Activated T-helper 1 cell treated with anti-CD3 and anti-CD28 coated beads, Interleukin-12 subunit alpha, Interleukin-12 subunit beta, Interleukin-2, Interleukin-4 antibody, amounts not matched to agents 30 ng/mL and 10 ng/mL and 1 ng/mL, durations not matched to agents 14 hours and 24 hours and 36 hours (primary cell): ENCODE results near the gene GALNT7. TPM values are rescaled to one million over a fixed set of nuclear protein-coding genes. Genes with fewer than 3 reads are reported as not detected.
A peak's percentile ranks its signal among the peaks of the same experiment; 100 is the strongest.

Experiments
- DNase-seq: peaks from one replicate; pipeline ENCODE4 v3.0.0; 2021; ENCODE audit warnings: low spot score
- H3K27ac Mint-ChIP-seq: one replicate; pipeline ENCODE4 v1.8.0; 2021; ENCODE audit warnings: mild to moderate bottlenecking, mixed read lengths
- H3K27me3 Mint-ChIP-seq: one replicate; pipeline ENCODE4 v1.8.0; 2022; ENCODE audit warnings: mild to moderate bottlenecking, moderate library complexity, mixed read lengths; ENCODE audit not compliant: insufficient read depth
- H3K36me3 Mint-ChIP-seq: one replicate; pipeline ENCODE4 v1.8.0; 2021; ENCODE audit warnings: low read depth, mixed read lengths
- H3K4me1 Mint-ChIP-seq: one replicate; pipeline ENCODE4 v1.8.0; 2021; ENCODE audit warnings: low read depth, mixed read lengths
- H3K4me3 Mint-ChIP-seq: one replicate; pipeline ENCODE4 v1.8.0; 2021; ENCODE audit warnings: mild to moderate bottlenecking, moderate library complexity, mixed read lengths
- H3K9me3 Mint-ChIP-seq: one replicate; pipeline ENCODE4 v1.8.0; 2021; ENCODE audit warnings: mixed read lengths
- intact Hi-C: fragments of 100-400 bp; cut with micrococcal nuclease; formaldehyde crosslinking; loops from one replicate; pipeline ENCODE4 v1.15.1; 2024
- total RNA-seq: library from RNA; stranded (reverse); gene quantifications from 2 replicates; pipeline ENCODE4 v1.2.3, GENCODE V29; 2022

Gene GALNT7
- total RNA-seq, 1 donor from 2014 or later = 30.5 TPM

DNA sequence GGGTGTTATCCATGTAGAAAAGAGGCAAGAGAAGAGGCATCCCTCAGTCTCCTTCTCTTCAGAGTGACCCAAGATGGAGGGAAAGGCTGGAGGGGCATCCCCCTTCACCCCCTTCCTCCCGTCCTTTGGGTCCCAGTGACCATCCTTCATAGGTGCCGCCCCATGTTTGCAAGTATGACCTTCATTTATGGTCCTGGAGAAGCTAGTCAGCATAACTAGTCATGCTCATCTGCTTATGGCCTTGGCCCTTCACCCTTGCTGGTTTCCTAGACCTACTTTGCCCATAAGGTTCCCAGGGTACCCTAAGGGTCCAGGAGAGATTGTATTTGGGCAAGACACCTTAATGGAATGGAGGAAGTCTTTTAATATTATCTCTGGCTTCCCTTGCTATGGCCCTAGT lies 118.9 kb downstream of the GALNT7 start:
- intact Hi-C loops = no loop called here
- H3K36me3 Mint-ChIP-seq = no peaks in the 10 kb centered on the region

DNA sequence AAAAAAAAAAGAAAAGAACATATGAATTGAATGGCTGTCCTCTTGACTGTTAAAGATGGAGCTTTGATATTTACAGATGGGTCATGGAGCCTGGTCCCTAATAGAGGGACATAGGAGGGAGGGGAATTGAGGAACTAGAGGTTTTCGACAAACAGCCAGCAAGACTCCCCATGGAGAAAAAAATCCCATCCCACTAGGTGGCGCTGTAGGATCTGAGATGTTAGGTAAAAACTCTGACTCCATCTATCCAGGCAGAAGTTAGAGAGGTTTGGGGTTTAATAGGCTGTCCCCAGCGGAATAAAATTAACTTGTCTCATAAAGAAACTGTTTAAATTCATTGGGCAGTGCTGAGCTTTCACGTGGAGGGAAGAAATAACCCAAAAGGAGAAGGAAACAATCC lies 119.7 kb downstream of the GALNT7 start:
- intact Hi-C loops = loop anchor here (1.0 kb wide), 3 partner anchors 30 to 206 kb away; no protein-coding TSS in a partner anchor
- DNase-seq = peak; percentile 62
- Mint-ChIP-seq H3K4me3 (no peak overlapping the region), H3K27ac (peak overlapping the region; percentile 67), H3K27me3 (no peaks in the 10 kb centered on the region), H3K4me1 (peaks cover 17% of the 10 kb centered on the region), H3K36me3 (no peaks in the 10 kb centered on the region), H3K9me3 (peaks cover 4% of the 10 kb centered on the region)

More for the DNA sequence above, 118.9 kb downstream of the GALNT7 start:
- Mint-ChIP-seq H3K27me3 (no peaks in the 10 kb centered on the region), H3K4me3 (no peak overlapping the region), H3K4me1 (peaks cover 17% of the 10 kb centered on the region), H3K27ac (no peak overlapping the region), H3K9me3 (peaks cover 4% of the 10 kb centered on the region)
- no peak for DNase-seq

DNA sequence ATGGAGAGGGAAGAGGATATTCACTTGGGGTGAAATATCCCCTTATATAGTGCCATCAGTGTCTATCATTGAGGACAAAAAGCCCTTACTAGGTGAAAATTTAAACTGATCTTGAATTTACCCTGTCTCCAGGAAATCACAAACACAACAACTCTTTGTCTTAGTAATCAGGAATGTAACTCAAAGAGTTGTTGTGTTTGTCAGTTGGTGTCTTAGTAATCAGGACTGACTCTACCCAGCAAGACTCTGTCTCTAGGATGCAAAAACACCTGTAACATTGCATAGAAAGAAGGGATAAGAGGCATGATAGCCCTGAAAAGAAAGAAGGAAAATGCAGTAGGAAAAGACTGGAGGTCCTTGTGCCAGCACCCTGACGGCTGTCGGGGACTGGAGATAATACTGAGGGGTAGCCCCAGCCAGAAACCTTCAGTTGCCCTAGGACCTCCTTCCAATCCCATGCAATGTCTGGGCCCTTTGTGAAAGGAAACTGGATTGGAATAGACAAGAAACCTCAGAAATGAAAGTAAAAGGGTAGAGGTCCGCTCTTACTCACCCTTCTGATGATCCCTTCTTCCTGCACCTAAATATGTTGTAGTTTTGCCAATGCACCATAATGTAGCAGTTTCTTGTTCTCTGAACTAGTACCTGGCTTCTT lies 120.2 kb downstream of the GALNT7 start:
- Mint-ChIP-seq H3K4me3 (peak overlapping the region; percentile 57), H3K4me1 (peaks cover 17% of the 10 kb centered on the region), H3K27ac (peak overlapping the region; percentile 67), H3K27me3 (no peaks in the 10 kb centered on the region), H3K9me3 (peaks cover 4% of the 10 kb centered on the region), H3K36me3 (no peaks in the 10 kb centered on the region)
- intact Hi-C loops = loop anchor here (1.0 kb wide), 3 partner anchors 29 to 205 kb away; no protein-coding TSS in a partner anchor
- no peak for DNase-seq

DNA sequence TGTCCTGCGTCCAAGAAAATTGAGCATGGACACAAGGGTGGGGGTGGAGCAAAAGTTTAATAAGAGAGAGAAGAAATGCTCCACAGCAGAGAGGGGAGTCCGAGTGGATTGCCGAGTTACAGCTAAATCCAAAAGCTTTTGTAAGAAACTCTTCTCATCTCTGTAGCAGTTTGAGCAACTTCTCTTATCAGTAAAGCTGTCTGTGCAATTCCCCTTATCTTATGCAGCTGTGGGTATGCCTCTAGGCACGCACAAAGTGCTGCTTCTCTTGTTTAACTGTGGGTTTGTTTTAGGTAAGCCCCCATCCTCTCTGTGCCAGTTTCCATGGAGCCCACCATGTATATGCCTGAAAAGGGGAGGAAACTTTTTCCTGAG lies 120.7 kb downstream of the GALNT7 start:
- intact Hi-C loops = no loop called here
- Mint-ChIP-seq H3K4me1 (peaks cover 17% of the 10 kb centered on the region), H3K36me3 (no peaks in the 10 kb centered on the region), H3K4me3 (peak overlapping the region; percentile 57), H3K27me3 (no peaks in the 10 kb centered on the region), H3K27ac (no peak overlapping the region), H3K9me3 (peaks cover 4% of the 10 kb centered on the region)
- no peak for DNase-seq

DNA sequence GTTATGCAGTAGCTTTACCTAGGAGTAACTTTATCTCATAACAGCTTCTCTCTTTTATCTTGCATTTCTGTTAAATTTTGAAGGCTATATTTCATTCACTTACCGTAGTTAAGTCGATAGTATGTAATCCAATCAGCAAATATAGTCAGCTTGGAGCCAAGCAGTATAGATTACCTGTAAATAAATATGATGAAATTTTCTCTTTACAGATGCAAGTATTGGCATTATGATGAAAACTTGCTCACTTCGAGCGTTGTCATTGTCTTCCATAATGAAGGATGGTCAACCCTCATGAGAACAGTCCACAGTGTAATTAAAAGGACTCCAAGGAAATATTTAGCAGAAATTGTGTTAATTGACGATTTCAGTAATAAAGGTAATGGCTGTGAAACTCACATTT lies 123.3 kb downstream of the GALNT7 start:
- intact Hi-C loops = no loop called here
- H3K27me3 Mint-ChIP-seq = no peaks in the 10 kb centered on the region
- no peak overlapping the region for H3K27ac Mint-ChIP-seq
- DNase-seq = no peak
- peaks cover 17% of the 10 kb centered on the region for H3K4me1 Mint-ChIP-seq
- H3K36me3 Mint-ChIP-seq = no peaks in the 10 kb centered on the region
- no peaks in the 10 kb centered on the region for H3K9me3 Mint-ChIP-seq
- H3K4me3 Mint-ChIP-seq = no peak overlapping the region

DNA sequence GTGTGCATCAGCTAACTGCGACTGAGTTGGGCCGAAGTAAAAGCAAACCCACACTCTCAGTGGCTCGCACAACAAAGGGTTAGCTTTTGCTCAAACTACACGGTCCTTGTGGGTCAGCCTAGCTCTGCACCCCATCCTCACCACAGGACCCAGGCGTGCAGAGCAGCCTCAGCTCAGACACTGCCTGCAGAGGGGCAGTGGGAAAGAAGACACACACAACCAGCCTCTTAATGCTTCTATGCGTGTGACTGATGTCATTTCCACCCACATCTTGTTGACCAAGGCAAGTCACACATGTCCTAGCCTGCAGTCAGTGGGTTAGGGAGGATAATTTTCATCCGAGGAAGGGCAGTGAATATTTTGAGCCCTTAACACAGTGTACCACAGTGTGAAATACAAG lies 125.1 kb downstream of the GALNT7 start:
- no peaks in the 10 kb centered on the region for H3K36me3 Mint-ChIP-seq
- intact Hi-C loops = no loop called here
- H3K27ac Mint-ChIP-seq = no peak overlapping the region
- no peak for DNase-seq
- peaks cover 12% of the 10 kb centered on the region for H3K4me1 Mint-ChIP-seq
- no peak overlapping the region for H3K4me3 Mint-ChIP-seq
- H3K27me3 Mint-ChIP-seq = no peaks in the 10 kb centered on the region
- no peaks in the 10 kb centered on the region for H3K9me3 Mint-ChIP-seq

DNA sequence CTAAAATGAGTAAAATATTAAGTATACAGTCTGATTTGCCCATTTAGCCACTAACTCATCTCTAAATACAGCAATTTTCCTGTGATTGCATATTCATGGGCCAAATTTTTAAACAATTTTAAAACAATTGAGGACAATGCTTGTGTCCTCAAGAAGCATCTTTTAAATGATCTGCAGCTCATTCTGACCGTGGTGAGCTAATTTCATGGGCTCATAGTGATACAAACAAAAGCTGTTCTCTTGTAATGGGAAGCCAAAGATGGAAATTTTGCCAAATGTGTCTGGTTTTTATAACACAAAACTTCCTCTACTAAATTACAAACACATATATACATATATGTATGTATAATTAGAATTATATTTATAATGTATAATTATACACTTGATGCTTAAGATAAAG lies 125.8 kb downstream of the GALNT7 start:
- Mint-ChIP-seq H3K4me3 (no peak overlapping the region), H3K27ac (no peak overlapping the region), H3K9me3 (no peaks in the 10 kb centered on the region), H3K27me3 (no peaks in the 10 kb centered on the region), H3K36me3 (no peaks in the 10 kb centered on the region), H3K4me1 (peaks cover 4% of the 10 kb centered on the region)
- DNase-seq = no peak
- intact Hi-C loops = no loop called here

DNA sequence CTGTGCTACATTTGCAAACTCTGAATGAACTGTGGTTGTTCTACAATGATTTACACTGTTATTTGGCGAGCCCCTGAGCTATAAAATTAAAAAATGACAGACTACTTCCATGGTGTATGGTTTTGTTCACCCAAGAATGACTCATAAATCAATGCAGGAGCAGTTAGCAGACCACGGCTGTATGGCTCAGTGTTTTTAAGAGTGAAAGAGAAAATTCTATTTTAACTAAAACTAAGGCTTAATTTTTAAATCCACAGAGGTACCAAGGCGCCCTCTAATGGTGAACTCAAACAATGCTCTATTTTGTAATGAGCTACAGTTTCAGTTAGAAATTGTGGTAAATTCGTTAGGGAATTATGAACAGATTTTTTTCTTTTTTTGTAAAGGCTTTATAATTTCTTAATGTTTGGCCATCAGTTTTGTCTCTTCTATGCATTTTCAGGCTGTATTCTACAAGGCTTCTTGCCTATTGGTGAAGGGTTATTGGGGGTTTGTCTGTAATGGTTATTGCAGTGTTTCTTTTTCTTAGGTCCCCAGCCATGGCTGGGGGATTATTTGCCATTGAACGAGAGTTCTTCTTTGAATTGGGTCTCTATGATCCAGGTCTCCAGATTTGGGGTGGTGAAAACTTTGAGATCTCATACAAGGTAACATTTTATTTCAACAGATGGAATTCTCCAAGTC lies 133.0 kb downstream of the GALNT7 start:
- Mint-ChIP-seq H3K27ac (no peak overlapping the region), H3K9me3 (no peaks in the 10 kb centered on the region), H3K4me3 (no peak overlapping the region), H3K4me1 (no peaks in the 10 kb centered on the region), H3K27me3 (no peaks in the 10 kb centered on the region), H3K36me3 (no peaks in the 10 kb centered on the region)
- DNase-seq = no peak
- intact Hi-C loops = loop anchor here (1.0 kb wide), 2 partner anchors 275 to 288 kb away; no protein-coding TSS in a partner anchor

DNA sequence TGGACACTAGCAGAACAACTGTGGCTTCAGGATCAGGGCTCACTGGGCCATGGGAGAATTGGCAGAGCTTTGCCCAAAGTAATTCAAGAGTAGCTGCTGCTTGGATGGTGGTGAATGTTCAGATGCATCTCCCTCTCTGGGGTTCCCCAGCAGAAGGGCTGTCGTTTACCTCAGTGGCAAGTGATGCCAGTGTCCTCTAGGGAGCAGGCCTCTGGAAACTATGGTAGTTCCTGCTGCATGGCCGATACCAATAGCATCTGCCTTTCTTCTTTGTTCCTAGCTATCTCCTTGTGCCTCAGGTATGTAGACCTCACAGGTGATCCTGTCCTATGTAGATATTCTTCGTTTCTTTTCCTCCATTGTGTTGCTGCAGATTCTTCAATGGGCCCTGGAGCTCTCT lies 139.2 kb downstream of the GALNT7 start:
- DNase-seq = no peak
- H3K27me3 Mint-ChIP-seq = no peaks in the 10 kb centered on the region
- H3K4me1 Mint-ChIP-seq = no peaks in the 10 kb centered on the region
- no peak overlapping the region for H3K27ac Mint-ChIP-seq
- intact Hi-C loops = no loop called here
- no peaks in the 10 kb centered on the region for H3K9me3 Mint-ChIP-seq
- H3K36me3 Mint-ChIP-seq = peaks cover 4% of the 10 kb centered on the region
- no peak overlapping the region for H3K4me3 Mint-ChIP-seq

DNA sequence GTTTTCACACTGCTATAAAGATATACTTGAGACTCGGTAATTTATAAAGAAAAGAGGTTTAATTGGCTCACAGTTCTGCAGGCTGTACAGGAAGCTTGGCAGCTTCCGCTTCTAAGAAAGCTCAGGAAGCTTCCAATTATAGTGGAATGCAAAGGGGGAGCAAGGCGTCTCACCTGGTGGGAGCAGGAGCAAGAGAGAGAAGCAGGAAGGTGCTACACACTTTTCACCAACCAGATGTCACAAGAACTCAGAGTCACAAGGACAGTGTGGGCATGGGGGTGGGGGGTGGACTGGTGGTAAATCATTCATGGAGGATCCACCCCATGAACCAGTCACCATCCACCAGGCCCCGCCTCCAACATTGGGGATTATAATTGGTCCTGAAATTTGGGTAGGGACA lies 142.8 kb downstream of the GALNT7 start:
- no peak overlapping the region for H3K4me3 Mint-ChIP-seq
- intact Hi-C loops = no loop called here
- H3K4me1 Mint-ChIP-seq = no peaks in the 10 kb centered on the region
- no peaks in the 10 kb centered on the region for H3K27me3 Mint-ChIP-seq
- H3K36me3 Mint-ChIP-seq = peaks cover 4% of the 10 kb centered on the region
- DNase-seq = no peak
- no peak overlapping the region for H3K27ac Mint-ChIP-seq
- no peaks in the 10 kb centered on the region for H3K9me3 Mint-ChIP-seq

DNA sequence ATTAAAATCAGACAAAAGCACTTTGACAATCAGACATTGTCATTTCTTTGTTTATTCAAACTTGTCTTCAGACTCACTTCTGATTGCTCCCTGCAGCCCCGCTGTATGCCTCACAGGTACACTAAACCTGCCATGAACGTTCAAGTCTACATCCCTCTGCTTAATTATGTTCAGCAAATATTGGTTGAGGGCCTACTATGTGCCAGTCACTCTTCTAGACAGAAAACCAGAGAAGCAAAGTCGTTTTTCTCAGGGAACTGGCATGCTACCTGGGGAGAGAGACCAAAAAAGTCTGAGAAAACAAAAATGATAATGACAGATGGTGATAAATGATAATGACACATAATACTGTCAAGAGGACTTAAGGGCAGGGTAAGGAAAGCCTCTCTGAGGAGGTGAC lies 146.1 kb downstream of the GALNT7 start:
- Mint-ChIP-seq H3K27me3 (no peaks in the 10 kb centered on the region), H3K27ac (no peak overlapping the region), H3K36me3 (peaks cover 4% of the 10 kb centered on the region), H3K4me1 (peaks cover 4% of the 10 kb centered on the region), H3K9me3 (no peaks in the 10 kb centered on the region), H3K4me3 (no peak overlapping the region)
- intact Hi-C loops = no loop called here
- DNase-seq = no peak

DNA sequence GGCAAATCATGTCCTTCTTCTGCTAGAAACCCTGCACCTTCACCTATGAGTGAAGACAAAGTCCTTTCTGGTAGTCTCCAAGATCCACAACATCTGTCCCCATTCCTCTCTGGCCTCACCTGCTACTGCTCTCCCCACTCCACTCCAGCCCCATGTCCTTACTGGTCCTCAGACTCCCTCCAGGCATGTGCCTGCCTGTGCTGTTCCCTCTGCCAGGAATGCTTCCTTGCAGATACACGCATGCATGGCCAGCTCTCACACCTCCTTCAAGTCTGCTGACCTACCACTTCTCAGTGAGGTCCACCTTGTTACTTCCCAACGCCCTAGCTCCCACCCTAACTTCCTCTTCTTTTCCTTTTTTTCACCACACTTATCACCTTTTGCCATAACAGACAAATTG lies 147.4 kb downstream of the GALNT7 start:
- no peaks in the 10 kb centered on the region for H3K9me3 Mint-ChIP-seq
- H3K4me3 Mint-ChIP-seq = no peak overlapping the region
- DNase-seq = no peak
- no peak overlapping the region for H3K27ac Mint-ChIP-seq
- H3K4me1 Mint-ChIP-seq = peaks cover 6% of the 10 kb centered on the region
- H3K36me3 Mint-ChIP-seq = peaks cover 5% of the 10 kb centered on the region
- intact Hi-C loops = no loop called here
- H3K27me3 Mint-ChIP-seq = no peaks in the 10 kb centered on the region

DNA sequence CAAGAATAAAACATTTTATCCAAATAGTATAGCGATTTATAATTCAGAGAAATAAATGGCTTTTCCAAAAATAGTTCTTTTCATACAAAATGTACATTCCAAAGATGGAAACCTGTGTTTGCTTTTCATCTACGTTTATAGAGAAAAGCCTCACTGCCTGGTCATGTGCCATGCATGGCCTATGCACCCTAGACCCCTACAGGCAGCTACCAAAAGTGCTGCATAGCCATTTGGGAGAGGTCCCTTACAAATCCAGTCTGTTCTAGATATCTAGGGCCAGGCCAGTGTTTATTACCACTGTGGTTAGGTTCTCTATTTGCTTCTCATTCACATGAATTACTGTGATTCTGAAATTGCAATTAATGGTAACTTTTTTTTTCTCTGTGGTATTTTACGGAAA lies 148.4 kb downstream of the GALNT7 start:
- intact Hi-C loops = no loop called here
- Mint-ChIP-seq H3K27me3 (no peaks in the 10 kb centered on the region), H3K9me3 (no peaks in the 10 kb centered on the region), H3K27ac (no peak overlapping the region), H3K4me1 (peaks cover 6% of the 10 kb centered on the region), H3K36me3 (peaks cover 7% of the 10 kb centered on the region), H3K4me3 (no peak overlapping the region)
- no peak for DNase-seq
